Mammary epithelial cell (primary cell): Measurements from ENCODE around the gene KIF14.

Experiments
- EZH2 ChIP-seq: IDR thresholded peaks from 2 replicates; pipeline ENCODE4 v1.6.1; 2012; ENCODE audit warnings: low read length, inconsistent platforms, borderline replicate concordance
- TF ChIP-seq, protein P1 (sequence below), 2 donors: IDR thresholded peaks in 1 of 2; conservative IDR thresholded peaks in 1 of 2; 2 replicates each; pipeline ENCODE4 v1.5.1; 2011 to 2012; ENCODE audit warnings: inconsistent platforms in 2 of 2, low read length in 2 of 2, mild to moderate bottlenecking in 2 of 2, control low read depth in 1 of 2, low read depth in 1 of 2; ENCODE audit not compliant: insufficient read depth in 1 of 2; ENCODE audit errors: extremely low read depth in 1 of 2

- TF ChIP-seq, protein P1, sequence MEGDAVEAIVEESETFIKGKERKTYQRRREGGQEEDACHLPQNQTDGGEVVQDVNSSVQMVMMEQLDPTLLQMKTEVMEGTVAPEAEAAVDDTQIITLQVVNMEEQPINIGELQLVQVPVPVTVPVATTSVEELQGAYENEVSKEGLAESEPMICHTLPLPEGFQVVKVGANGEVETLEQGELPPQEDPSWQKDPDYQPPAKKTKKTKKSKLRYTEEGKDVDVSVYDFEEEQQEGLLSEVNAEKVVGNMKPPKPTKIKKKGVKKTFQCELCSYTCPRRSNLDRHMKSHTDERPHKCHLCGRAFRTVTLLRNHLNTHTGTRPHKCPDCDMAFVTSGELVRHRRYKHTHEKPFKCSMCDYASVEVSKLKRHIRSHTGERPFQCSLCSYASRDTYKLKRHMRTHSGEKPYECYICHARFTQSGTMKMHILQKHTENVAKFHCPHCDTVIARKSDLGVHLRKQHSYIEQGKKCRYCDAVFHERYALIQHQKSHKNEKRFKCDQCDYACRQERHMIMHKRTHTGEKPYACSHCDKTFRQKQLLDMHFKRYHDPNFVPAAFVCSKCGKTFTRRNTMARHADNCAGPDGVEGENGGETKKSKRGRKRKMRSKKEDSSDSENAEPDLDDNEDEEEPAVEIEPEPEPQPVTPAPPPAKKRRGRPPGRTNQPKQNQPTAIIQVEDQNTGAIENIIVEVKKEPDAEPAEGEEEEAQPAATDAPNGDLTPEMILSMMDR (conservative IDR thresholded peaks at IDR 0.05 in 1 of 2, IDR thresholded peaks at IDR 0.05 in 1 of 2; ENCODE audit: extremely low read depth in 1 of 2, insufficient read depth in 1 of 2, low read depth in 1 of 2, low read length in 2 of 2): no peak
- TF ChIP-seq EZH2: no peak
These were observed 17.5 kb upstream of the KIF14 start for GRCh38 chr1:200638073-200638472.
